PC-3 (cell line): ENCODE results near the gene HIPK2. TPM values are rescaled to one million over a fixed set of nuclear protein-coding genes. Genes with fewer than 3 reads are reported as not detected.

ENCODE experiments used
- ATAC-seq: fragments of 200-7000 bp; cut with Tn5 transposase; 2 replicates; pipeline ENCODE4 v1.9.1; 2020; ENCODE audit warnings: mild to moderate bottlenecking, moderate library complexity
- BruUV-seq: library from RNA; stranded (reverse); fragments of 400-500 nt; replicated peaks from 2 replicates; lab custom pipeline; 2021; lab: Mats Ljungman, UMichigan
- CTCF ChIA-PET: fragments of 300-600 bp; sonication (Branson Sonifier 250); formaldehyde crosslinking; loops from one replicate; lab custom pipeline; 2022; ENCODE audit warnings: antibody characterized with exemption; lab: Charles Lee
- POLR2A ChIA-PET: fragments of 300-600 bp; sonication (Branson Sonifier 250); formaldehyde crosslinking; loops from one replicate; lab custom pipeline; 2022; ENCODE audit warnings: antibody characterized with exemption; ENCODE audit not compliant: unreplicated experiment; lab: Charles Lee
- DNase-seq: peaks from one replicate; pipeline ENCODE4 v3.0.0-alpha.2; 2015
- H2AFZ ChIP-seq: fragments of 300-600 bp; sonication (generic); 2 replicates; pipeline ENCODE4 v1.6.0; 2016; ENCODE audit warnings: antibody characterized with exemption, low read length
- H3F3A ChIP-seq: fragments of 300-600 bp; sonication (generic); one replicate; pipeline ENCODE4 v1.6.0; 2017; ENCODE audit warnings: antibody characterized with exemption, low read length, control low read depth, mild to moderate bottlenecking; ENCODE audit not compliant: unreplicated experiment
- H3K27ac ChIP-seq: fragments of 300-600 bp; sonication (generic); 2 replicates; pipeline ENCODE4 v1.5.1; 2016; ENCODE audit warnings: mild to moderate bottlenecking, low read length
- H3K27me3 ChIP-seq: fragments of 300-600 bp; sonication (generic); 2 replicates; pipeline ENCODE4 v1.6.1; 2016; ENCODE audit warnings: low read length, mixed read lengths
- H3K36me3 ChIP-seq: fragments of 300-600 bp; sonication (generic); 2 replicates; pipeline ENCODE4 v1.6.1; 2016; ENCODE audit warnings: low read depth, mixed run types, low read length, mixed read lengths
- H3K4me1 ChIP-seq: fragments of 300-600 bp; sonication (generic); 2 replicates; pipeline ENCODE4 v1.5.1; 2016; ENCODE audit warnings: low read length; ENCODE audit not compliant: insufficient read depth
- H3K4me2 ChIP-seq: fragments of 300-600 bp; sonication (generic); 2 replicates; pipeline ENCODE4 v1.6.0; 2016; ENCODE audit warnings: low read length
- H3K4me3 ChIP-seq: fragments of 300-600 bp; sonication (generic); 2 replicates; pipeline ENCODE4 v1.5.1; 2016; ENCODE audit warnings: mild to moderate bottlenecking, low read length, mixed read lengths
- H3K79me2 ChIP-seq: fragments of 300-600 bp; sonication (generic); 2 replicates; pipeline ENCODE4 v1.6.1; 2017; ENCODE audit warnings: low read length, mixed read lengths
- H3K9ac ChIP-seq: fragments of 300-600 bp; sonication (generic); 2 replicates; pipeline ENCODE4 v1.6.0; 2016; ENCODE audit warnings: mild to moderate bottlenecking, low read length
- H3K9me2 ChIP-seq: fragments of 300-600 bp; sonication (generic); replicated peaks from 2 replicates; pipeline ENCODE4 v1.6.1; 2016; ENCODE audit warnings: mixed run types, low read length, mixed read lengths
- H3K9me3 ChIP-seq: fragments of 300-600 bp; sonication (generic); 2 replicates; pipeline ENCODE4 v1.6.1; 2016; ENCODE audit warnings: low read length, mixed read lengths
- H4K20me1 ChIP-seq: fragments of 300-600 bp; sonication (generic); 2 replicates; pipeline ENCODE4 v1.6.1; 2016; ENCODE audit warnings: low read length, mixed read lengths
- EZH2 ChIP-seq: fragments of 300-600 bp; sonication (generic); IDR thresholded peaks from one replicate; pipeline ENCODE4 v1.6.1; 2017; ENCODE audit warnings: antibody characterized with exemption, mild to moderate bottlenecking, low read length; ENCODE audit not compliant: unreplicated experiment
- EZH2phosphoT487 ChIP-seq: fragments of 300-600 bp; sonication (generic); IDR thresholded peaks from 2 replicates; pipeline ENCODE4 v1.6.1; 2018; ENCODE audit warnings: mild to moderate bottlenecking, antibody characterized with exemption, low read length, borderline replicate concordance
- intact Hi-C: fragments of 100-400 bp; cut with micrococcal nuclease; formaldehyde crosslinking; loops from 2 replicates; pipeline ENCODE4 v1.9.0; 2023
- total RNA-seq: library from RNA; depleted of rRNA; stranded (reverse); fragments of >200 nt; gene quantifications from 2 replicates; pipeline ENCODE4 v1.2.3, GENCODE V29; 2014
- TF ChIP-seq, protein P1 (sequence below): fragments of 300-600 bp; sonication (generic); conservative IDR thresholded peaks from 2 replicates; pipeline ENCODE4 v1.5.1; 2017; ENCODE audit warnings: antibody characterized with exemption, low read depth, mild to moderate bottlenecking, low read length

HIPK2 gene
- total RNA-seq, 1 experiment from 2014 or later: 38.1 TPM

DNA sequence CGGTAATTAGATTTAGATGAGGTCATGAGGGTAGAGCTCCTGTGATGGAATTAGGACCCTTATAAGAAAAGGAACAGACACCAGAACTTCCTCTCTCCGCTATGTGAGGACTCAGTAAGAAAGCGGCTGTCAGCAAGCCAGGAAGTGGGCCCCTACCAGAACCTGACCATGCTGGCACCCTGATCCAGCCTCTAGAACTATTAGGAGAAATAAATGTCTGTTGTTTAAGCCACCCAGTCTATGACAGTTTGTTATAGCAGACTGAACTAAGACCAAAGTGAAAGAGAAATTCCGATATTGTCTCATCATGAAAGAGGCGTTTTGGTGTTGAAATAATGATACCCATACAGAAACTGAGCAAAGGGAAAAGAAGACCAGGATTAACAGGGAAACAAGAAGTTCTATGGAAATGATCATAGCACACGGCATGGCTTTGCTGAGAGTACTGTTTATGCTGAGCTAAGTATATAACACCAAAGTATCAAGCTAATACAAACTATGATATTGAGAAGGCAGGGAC is 245.1 kb downstream of the HIPK2 start:
- POLR2A ChIA-PET: no interaction called here

DNA sequence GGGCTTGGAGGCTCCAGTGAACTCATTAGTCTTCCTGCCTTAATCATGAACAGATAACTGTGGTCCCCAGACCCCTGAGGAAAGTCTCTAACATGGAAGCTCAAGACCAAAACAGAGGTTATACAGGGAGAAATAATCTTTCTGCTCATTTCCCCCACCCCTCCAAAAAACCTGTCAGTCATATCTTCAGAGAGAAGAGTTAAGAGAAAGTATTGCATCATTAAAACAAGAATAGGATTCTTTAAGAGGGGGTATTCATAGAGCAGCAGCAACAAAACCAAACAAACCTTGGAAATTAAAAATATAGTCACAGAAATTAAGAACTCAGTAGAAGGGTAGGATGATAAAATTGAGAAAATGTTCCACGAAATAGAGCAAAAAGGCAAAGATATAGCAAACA is 246.7 kb downstream of the HIPK2 start:
- Histone ChIP-seq H3K4me3 (no peak overlapping the region), H3K9me3 (no peaks in the 10 kb centered on the region), H3K4me2 (no peak overlapping the region), H3K4me1 (no peaks in the 10 kb centered on the region), H3K27ac (no peak overlapping the region), H2AFZ (no peak overlapping the region), H3K9ac (no peak overlapping the region), H4K20me1 (no peaks in the 10 kb centered on the region), H3F3A (no peaks in the 10 kb centered on the region), H3K79me2 (no peaks in the 10 kb centered on the region), H3K9me2 (no peaks in the 10 kb centered on the region), H3K36me3 (no peaks in the 10 kb centered on the region), H3K27me3 (peaks cover 3% of the 10 kb centered on the region; the same call in 1 of the 2 replicates)
- no peak for TF ChIP-seq EZH2phosphoT487
- TF ChIP-seq, protein P1, sequence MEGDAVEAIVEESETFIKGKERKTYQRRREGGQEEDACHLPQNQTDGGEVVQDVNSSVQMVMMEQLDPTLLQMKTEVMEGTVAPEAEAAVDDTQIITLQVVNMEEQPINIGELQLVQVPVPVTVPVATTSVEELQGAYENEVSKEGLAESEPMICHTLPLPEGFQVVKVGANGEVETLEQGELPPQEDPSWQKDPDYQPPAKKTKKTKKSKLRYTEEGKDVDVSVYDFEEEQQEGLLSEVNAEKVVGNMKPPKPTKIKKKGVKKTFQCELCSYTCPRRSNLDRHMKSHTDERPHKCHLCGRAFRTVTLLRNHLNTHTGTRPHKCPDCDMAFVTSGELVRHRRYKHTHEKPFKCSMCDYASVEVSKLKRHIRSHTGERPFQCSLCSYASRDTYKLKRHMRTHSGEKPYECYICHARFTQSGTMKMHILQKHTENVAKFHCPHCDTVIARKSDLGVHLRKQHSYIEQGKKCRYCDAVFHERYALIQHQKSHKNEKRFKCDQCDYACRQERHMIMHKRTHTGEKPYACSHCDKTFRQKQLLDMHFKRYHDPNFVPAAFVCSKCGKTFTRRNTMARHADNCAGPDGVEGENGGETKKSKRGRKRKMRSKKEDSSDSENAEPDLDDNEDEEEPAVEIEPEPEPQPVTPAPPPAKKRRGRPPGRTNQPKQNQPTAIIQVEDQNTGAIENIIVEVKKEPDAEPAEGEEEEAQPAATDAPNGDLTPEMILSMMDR: no peak
- no peak for TF ChIP-seq EZH2
- DNase-seq: no peak
- no TSS peak for BruUV-seq
- ATAC-seq: no peak
- intact Hi-C loops: no loop called here
- ChIA-PET CTCF (no interaction called here), POLR2A (no interaction called here)

More for the DNA sequence above, 245.1 kb downstream of the HIPK2 start:
- TF ChIP-seq EZH2 (no peak), EZH2phosphoT487 (no peak)
- TF ChIP-seq, protein P1: no peak
- Histone ChIP-seq H3K4me3 (no peak overlapping the region), H3K27ac (no peak overlapping the region), H3K27me3 (peaks cover 3% of the 10 kb centered on the region; the same call in 1 of the 2 replicates), H3K9me2 (no peaks in the 10 kb centered on the region), H3K4me1 (no peaks in the 10 kb centered on the region), H4K20me1 (no peaks in the 10 kb centered on the region), H3K36me3 (no peaks in the 10 kb centered on the region), H3K79me2 (no peaks in the 10 kb centered on the region), H3F3A (no peaks in the 10 kb centered on the region), H3K9me3 (no peaks in the 10 kb centered on the region), H3K4me2 (no peak overlapping the region), H3K9ac (no peak overlapping the region), H2AFZ (no peak overlapping the region)
- BruUV-seq: no TSS peak
- intact Hi-C loops: no loop called here
- CTCF ChIA-PET: no interaction called here
- DNase-seq: no peak
- ATAC-seq: no peak
